Nephron progenitor cell (in vitro differentiated cells): ENCODE results near the gene SLC52A3.

Source experiments
- DNase-seq: peaks from one replicate; pipeline ENCODE4 v3.0.0; 2021
- H3K27ac Mint-ChIP-seq: 2 replicates; pipeline ENCODE4 v1.8.0; 2021; ENCODE audit warnings: mild to moderate bottlenecking, moderate library complexity, mixed read lengths
- H3K27me3 Mint-ChIP-seq: 2 replicates; pipeline ENCODE4 v1.8.0; 2021; ENCODE audit warnings: mild to moderate bottlenecking, low read depth, mixed read lengths; ENCODE audit not compliant: poor library complexity
- H3K36me3 Mint-ChIP-seq: 2 replicates; pipeline ENCODE4 v1.8.0; 2021; ENCODE audit warnings: low read depth, mixed read lengths
- H3K4me1 Mint-ChIP-seq: 2 replicates; pipeline ENCODE4 v1.8.0; 2021; ENCODE audit warnings: mixed read lengths
- H3K4me3 Mint-ChIP-seq: 2 replicates; pipeline ENCODE4 v1.8.0; 2021; ENCODE audit warnings: mild to moderate bottlenecking, moderate library complexity, mixed read lengths
- H3K9me3 Mint-ChIP-seq: 2 replicates; pipeline ENCODE4 v1.8.0; 2021; ENCODE audit warnings: mild to moderate bottlenecking, moderate library complexity, mixed read lengths
- CTCF ChIP-seq: fragments of 200-600 bp; sonication (generic); IDR thresholded peaks from 2 replicates; pipeline ENCODE4 v1.5.0; 2021; ENCODE audit warnings: antibody characterized with exemption

Gene SLC52A3

DNA sequence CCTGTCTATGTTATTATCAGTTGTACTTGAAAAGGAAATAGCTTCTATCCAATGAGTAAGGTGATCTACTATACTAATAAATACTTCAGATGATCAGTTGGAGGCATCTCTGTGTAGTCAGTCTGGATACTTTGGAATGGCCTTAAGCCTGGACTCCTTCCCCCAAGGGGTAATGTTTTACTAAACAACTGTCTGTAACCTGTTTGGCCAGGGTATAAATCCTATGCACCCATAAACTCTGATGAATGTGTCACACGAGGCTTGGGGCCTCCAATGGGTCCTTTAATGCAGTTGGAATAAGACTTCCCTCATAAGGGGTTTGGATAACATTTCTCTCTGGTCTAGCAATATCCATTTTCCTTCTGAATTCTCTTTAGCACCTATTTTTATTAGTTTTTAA, 19.5 kb upstream of the SLC52A3 start:
- peaks cover 14% of the 10 kb centered on the region for H3K27me3 Mint-ChIP-seq
- TF ChIP-seq CTCF = no peak

GRCh38 chr20:779771-780170, 11.5 kb upstream of the SLC52A3 start:
- Mint-ChIP-seq H3K27ac (no peak overlapping the region), H3K4me3 (no peak overlapping the region), H3K4me1 (peaks cover 4% of the 10 kb centered on the region), H3K9me3 (peaks cover 15% of the 10 kb centered on the region), H3K36me3 (no peaks in the 10 kb centered on the region), H3K27me3 (peaks cover 16% of the 10 kb centered on the region)
- no peak for TF ChIP-seq CTCF
- no peak for DNase-seq

More for the DNA sequence above, 19.5 kb upstream of the SLC52A3 start:
- Mint-ChIP-seq H3K27ac (no peak overlapping the region), H3K36me3 (no peaks in the 10 kb centered on the region), H3K4me3 (no peak overlapping the region), H3K4me1 (no peaks in the 10 kb centered on the region), H3K9me3 (peaks cover 36% of the 10 kb centered on the region)
- DNase-seq = no peak

- no peak for TF ChIP-seq CTCF
Observed at GRCh38 chr20:776165-776564, 7.9 kb upstream of the SLC52A3 start.

DNA sequence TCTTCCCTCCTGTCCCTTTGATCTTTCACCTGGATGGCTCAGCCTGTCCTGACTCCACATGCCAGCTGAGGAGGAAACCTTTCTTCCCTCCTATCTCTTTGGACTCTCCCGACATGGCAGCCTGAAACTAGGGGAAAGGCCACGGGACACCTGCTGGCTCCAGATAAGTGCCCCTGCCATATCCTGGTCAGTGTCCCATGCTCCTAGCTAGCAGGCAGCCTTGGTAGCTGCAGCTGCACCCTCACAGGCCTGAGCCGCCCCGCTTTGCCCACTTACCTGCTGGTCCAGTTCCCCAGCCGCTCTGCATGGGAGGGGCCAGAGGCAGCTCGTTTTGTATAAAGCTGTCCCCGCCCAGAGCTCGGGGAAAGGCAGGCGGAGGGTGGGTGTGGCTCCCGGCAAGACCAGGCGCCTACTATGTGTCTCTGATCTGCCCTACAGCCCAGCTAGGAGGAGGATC, 7.4 kb upstream of the SLC52A3 start:
- no peak for DNase-seq
- no peak for TF ChIP-seq CTCF
- peaks cover 2% of the 10 kb centered on the region for H3K9me3 Mint-ChIP-seq
- no peaks in the 10 kb centered on the region for H3K36me3 Mint-ChIP-seq
- peaks cover 23% of the 10 kb centered on the region for H3K4me1 Mint-ChIP-seq
- peaks cover 14% of the 10 kb centered on the region for H3K27me3 Mint-ChIP-seq
- no peak overlapping the region for H3K27ac Mint-ChIP-seq
- no peak overlapping the region for H3K4me3 Mint-ChIP-seq

More at GRCh38 chr20:776165-776564, 7.9 kb upstream of the SLC52A3 start:
- no peak overlapping the region for H3K27ac Mint-ChIP-seq
- DNase-seq = no peak
- no peaks in the 10 kb centered on the region for H3K36me3 Mint-ChIP-seq
- peaks cover 14% of the 10 kb centered on the region for H3K27me3 Mint-ChIP-seq
- H3K4me1 Mint-ChIP-seq = peaks cover 23% of the 10 kb centered on the region
- H3K9me3 Mint-ChIP-seq = no peaks in the 10 kb centered on the region
- H3K4me3 Mint-ChIP-seq = no peak overlapping the region

- peaks cover 4% of the 10 kb centered on the region for H3K9me3 Mint-ChIP-seq
- H3K27me3 Mint-ChIP-seq = peaks cover 14% of the 10 kb centered on the region
- H3K4me3 Mint-ChIP-seq = no peak overlapping the region
- TF ChIP-seq CTCF = no peak
- no peaks in the 10 kb centered on the region for H3K36me3 Mint-ChIP-seq
- no peak overlapping the region for H3K27ac Mint-ChIP-seq
- no peak for DNase-seq
- H3K4me1 Mint-ChIP-seq = peaks cover 23% of the 10 kb centered on the region
Observed at GRCh38 chr20:774660-775057, 6.4 kb upstream of the SLC52A3 start.

DNA sequence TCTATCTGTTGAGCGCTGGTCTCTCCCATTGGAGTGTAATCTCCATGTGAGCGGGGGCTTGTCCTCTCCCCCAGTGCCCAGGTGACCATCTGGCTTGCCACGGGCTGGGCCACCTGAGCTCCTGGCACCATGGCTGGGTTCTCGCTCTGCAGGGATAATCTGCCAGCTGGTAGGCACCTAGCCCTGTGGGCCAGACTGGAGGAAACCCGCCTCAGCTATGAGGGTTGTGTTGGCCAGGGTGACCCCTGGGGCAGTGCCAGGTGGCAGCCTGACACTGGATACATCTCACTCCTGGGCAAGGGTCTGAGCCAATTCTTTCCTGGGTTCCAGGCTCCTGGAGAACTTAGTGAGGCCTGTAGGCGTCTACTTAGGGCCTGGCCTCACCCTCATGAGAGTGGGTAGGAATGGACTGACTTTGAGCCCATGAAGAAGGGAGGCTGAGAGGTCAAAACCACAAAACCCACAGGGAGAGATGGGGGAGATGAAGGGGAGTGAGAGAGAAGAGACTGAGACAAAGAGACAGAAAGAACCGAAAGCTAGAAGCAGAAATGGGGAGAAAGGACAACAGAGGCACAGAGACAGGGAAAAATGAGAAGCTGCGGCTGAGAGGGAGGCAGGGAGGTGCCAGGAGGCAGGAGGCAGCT, 5.8 kb upstream of the SLC52A3 start:
- Mint-ChIP-seq H3K27ac (no peak overlapping the region), H3K9me3 (peaks cover 4% of the 10 kb centered on the region), H3K4me1 (peaks cover 23% of the 10 kb centered on the region), H3K36me3 (no peaks in the 10 kb centered on the region), H3K27me3 (peaks cover 14% of the 10 kb centered on the region), H3K4me3 (no peak overlapping the region)
- TF ChIP-seq CTCF = no peak
- DNase-seq = no peak
